ENCODE results near the gene FXYD6. TPM values are rescaled to one million over a fixed set of nuclear protein-coding genes. Genes with fewer than 3 reads are reported as not detected.

Gene FXYD6
- total and polyA plus RNA-seq, 2 of the 8 experiments (the other 6 are each of a cell fraction or from before 2014, with no cell fraction given): 44.6 to 117 TPM

GRCh38 chr11:117831661-117832415, 44.6 kb downstream of the FXYD6 start:
- POLR2A ChIA-PET (ENCODE audit: partially characterized antibody): no interaction called here
- peaks cover 0 to 6% (median 1%) of the 10 kb centered on the region in 4 experiments; a peak in 3 of 7 replicates for H3K4me1 ChIP-seq (replicated peaks in 1 of 4; ENCODE audit: control insufficient read depth in 3 of 4, insufficient read depth in 4 of 4, low read length in 3 of 4)

More at GRCh38 chr11:117831661-117832415, 44.6 kb downstream of the FXYD6 start:
- H4K91ac ChIP-seq (replicated peaks; ENCODE audit: insufficient read length, low read length): no peak overlapping the region
- H3K23ac ChIP-seq (ENCODE audit: insufficient read length): no peak overlapping the region
- H3K18ac ChIP-seq (ENCODE audit: extremely low read depth, low read length): no peak overlapping the region
- no peak overlapping the region for H2BK15ac ChIP-seq (ENCODE audit: low read length)
- no peak overlapping the region for H2AK5ac ChIP-seq (ENCODE audit: low read depth, low read length)
- no peak overlapping the region for H3K56ac ChIP-seq (replicated peaks; ENCODE audit: insufficient read length, low read depth, low read length)
- no peak overlapping the region for H3K4ac ChIP-seq (replicated peaks; ENCODE audit: insufficient read length, low read depth, low read length)
- FAIRE-seq (no peak), DNase-seq (ENCODE audit: low read depth in 1 of 2, low spot score in 2 of 2) (peak in 1 of 2 experiments; percentile 29)
- H3K27ac ChIP-seq (ENCODE audit: low read depth, low read length): no peak overlapping the region
- CTCF ChIA-PET (ENCODE audit: partially characterized antibody): interaction anchor here (1.1 to 11.9 kb wide), 11 partner anchors 8 to 222 kb away, joined by 3 to 91 read pairs (median 8); partner anchors contain the start of gene FXYD2
- no peak overlapping the region for H2AFZ ChIP-seq (ENCODE audit: low read length)
- no peaks in the 10 kb centered on the region for H3K79me1 ChIP-seq (ENCODE audit: low read depth, low read length)
- H4K5ac ChIP-seq (ENCODE audit: insufficient read length, low read depth, low read length): no peak overlapping the region
- H2BK12ac ChIP-seq (ENCODE audit: low read depth, low read length): no peak overlapping the region
- 91% methylated on average over 7 of the region's 7 CpGs; no CpG with 5 or more reads in 1 of the 2 experiments for WGBS, 2 experiments (ENCODE audit: extremely low coverage in 1 of 2, insufficient coverage in 1 of 2, insufficient read length in 1 of 2, insufficient replicate concordance in 2 of 2, low coverage in 1 of 2, low lambda C conversion rate in 2 of 2, missing lambda C conversion rate in 1 of 2)
- 0 out of 2 replicates have a peak overlapping the region, but pooled peaks have one; percentile 32 for H2BK20ac ChIP-seq (ENCODE audit: low read length)
- no peaks in the 10 kb centered on the region for H3K79me2 ChIP-seq (ENCODE audit: control insufficient read depth in 1 of 2, insufficient read depth in 2 of 2, low read length in 2 of 2)
- H3K23me2 ChIP-seq (ENCODE audit: low read depth, low read length): no peaks in the 10 kb centered on the region
- no peak overlapping the region for H2BK120ac ChIP-seq (replicated peaks; ENCODE audit: low read depth, low read length)
- H3K14ac ChIP-seq (ENCODE audit: insufficient read length): no peak overlapping the region
- no peak overlapping the region for H2BK5ac ChIP-seq (ENCODE audit: low read depth, low read length)
- no peak overlapping the region for H3K9ac ChIP-seq (replicated peaks in 1 of 4; ENCODE audit: extremely low read depth in 1 of 4, low read depth in 3 of 4, low read length in 3 of 4)
- no peaks in the 10 kb centered on the region for H3K36me3 ChIP-seq (ENCODE audit: control insufficient read depth in 2 of 4, insufficient read depth in 4 of 4, low read length in 3 of 4)
- H3K27me3 ChIP-seq (replicated peaks in 1 of 4; ENCODE audit: control insufficient read depth in 3 of 4, extremely low read depth in 1 of 4, insufficient read depth in 3 of 4, low read length in 3 of 4): no peaks in the 10 kb centered on the region
- no peak overlapping the region for H3K4me2 ChIP-seq (ENCODE audit: insufficient read depth in 1 of 2, low read depth in 2 of 2, low read length in 2 of 2)
- H3K4me3 ChIP-seq (ENCODE audit: extremely low read depth in 1 of 4, insufficient read depth in 2 of 4, low read depth in 3 of 4, low read length in 4 of 4): no peak overlapping the region
- H3K9me3 ChIP-seq (ENCODE audit: insufficient read depth in 2 of 2, low read depth in 1 of 2, low read length in 1 of 2): no peaks in the 10 kb centered on the region
- H4K20me1 ChIP-seq (replicated peaks in 1 of 2; ENCODE audit: control insufficient read depth in 1 of 2, insufficient read depth in 2 of 2, low read length in 2 of 2): no peaks in the 10 kb centered on the region
- no peak overlapping the region for H4K8ac ChIP-seq (ENCODE audit: extremely low read depth, insufficient read depth, low read length)
